Neuron (in vitro differentiated cells): ENCODE results near the gene CNBP.
"Not testable (repeated sequence)": the region's sequence is repeated elsewhere in the genome, so short reads cannot be mapped to it uniquely, and the experiment has no call there.

ENCODE experiments used
- H2AFZ ChIP-seq: one replicate; pipeline ENCODE4 v1.6.1; 2013; ENCODE audit warnings: low read depth, mild to moderate bottlenecking, inconsistent platforms, low read length, moderate library complexity
- H3K27me3 ChIP-seq: one replicate; pipeline ENCODE4 v1.6.1; 2013; ENCODE audit warnings: low read length; ENCODE audit not compliant: insufficient read depth
- H3K36me3 ChIP-seq: one replicate; pipeline ENCODE4 v1.6.1; 2013; ENCODE audit warnings: low read length; ENCODE audit not compliant: insufficient read depth
- H3K4me1 ChIP-seq: one replicate; pipeline ENCODE4 v1.6.1; 2013; ENCODE audit warnings: low read length; ENCODE audit not compliant: insufficient read depth
- H3K4me3 ChIP-seq: 2 replicates; pipeline ENCODE4 v1.5.1; 2013; ENCODE audit warnings: mild to moderate bottlenecking, low read length, moderate library complexity
- H3K9me3 ChIP-seq: one replicate; pipeline ENCODE4 v1.6.1; 2013; ENCODE audit warnings: low read length

CNBP gene

DNA sequence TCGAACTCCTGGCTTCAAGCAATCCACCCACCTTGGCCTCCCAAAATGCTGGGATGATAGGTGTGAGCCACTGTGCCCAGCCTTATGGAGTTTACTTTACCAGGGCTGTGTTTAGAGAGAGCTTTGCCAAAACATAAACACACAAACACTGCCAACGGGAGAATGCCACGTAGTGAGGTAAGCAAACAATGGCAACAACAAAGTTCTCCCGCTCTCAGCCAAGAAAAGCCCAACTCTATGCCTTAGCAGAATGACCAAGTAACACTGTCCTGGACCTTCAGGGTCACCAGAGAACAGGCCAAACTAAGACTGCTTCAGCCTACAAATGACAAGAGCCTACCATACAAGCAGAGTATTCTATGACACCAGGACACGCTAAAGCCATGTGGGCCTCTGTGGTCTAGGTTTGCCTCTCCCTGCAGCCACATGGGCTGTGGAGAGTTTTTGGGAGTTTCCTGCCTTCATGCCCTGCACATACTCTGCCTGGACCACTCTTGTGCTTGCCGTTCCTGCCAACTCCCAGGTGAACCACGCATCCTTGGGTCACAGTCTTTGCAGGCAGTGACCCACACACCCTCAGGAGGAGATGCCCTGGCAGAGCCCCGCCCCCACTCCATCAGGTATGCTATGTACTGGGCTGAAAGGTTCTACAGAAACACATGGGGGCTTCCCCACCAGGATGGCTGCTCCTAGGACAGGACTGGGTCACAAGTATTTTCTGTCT, 21.6 kb upstream of the CNBP start:
- Histone ChIP-seq H3K36me3 (no peaks in the 10 kb centered on the region), H3K4me3 (no peak overlapping the region), H3K27me3 (no peaks in the 10 kb centered on the region)

DNA sequence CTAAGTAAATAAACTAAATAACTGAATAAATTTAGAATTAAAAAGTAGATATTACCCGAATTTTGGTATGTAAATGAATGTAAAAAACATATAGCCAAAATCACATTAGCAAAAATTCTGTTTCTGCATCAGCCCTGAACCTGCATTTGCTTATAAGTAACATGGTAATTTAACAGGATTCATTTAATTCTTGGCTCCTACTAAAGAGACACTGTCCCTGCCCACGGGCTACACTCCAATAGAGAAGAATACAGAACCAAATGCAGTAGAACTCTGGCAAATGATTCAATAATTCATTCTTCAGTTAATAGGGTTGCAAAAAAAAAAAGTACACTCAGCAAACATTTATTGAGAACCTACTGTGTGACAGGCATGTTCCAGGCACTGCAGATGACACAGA, 20.8 kb upstream of the CNBP start:
- H3K4me1 ChIP-seq: no peaks in the 10 kb centered on the region
- H3K4me3 ChIP-seq: no peak overlapping the region
- H3K36me3 ChIP-seq: no peaks in the 10 kb centered on the region
- H2AFZ ChIP-seq: no peak overlapping the region
- H3K9me3 ChIP-seq: no peaks in the 10 kb centered on the region
- no peaks in the 10 kb centered on the region for H3K27me3 ChIP-seq

More for the DNA sequence above, 21.6 kb upstream of the CNBP start:
- H2AFZ ChIP-seq: no peak overlapping the region
- no peaks in the 10 kb centered on the region for H3K4me1 ChIP-seq
- H3K9me3 ChIP-seq: no peaks in the 10 kb centered on the region

DNA sequence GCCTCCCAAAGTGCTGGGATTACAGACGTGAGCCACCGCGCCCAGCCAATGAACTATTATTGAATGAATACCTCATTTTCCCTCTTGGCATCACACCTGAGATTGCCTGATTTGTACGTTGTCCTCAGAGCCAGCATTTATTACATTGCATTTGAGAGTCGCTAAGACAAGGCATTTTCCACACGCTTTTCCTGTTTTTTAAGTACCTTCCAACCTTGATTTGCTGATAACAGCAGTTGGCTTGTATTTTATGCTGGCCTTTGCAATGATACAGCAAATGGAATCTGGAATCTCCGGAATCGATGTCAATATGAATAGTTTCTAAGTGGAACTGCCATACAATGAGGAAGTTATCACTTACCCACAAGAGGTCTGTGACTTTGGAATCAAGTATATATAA, 15.7 kb upstream of the CNBP start:
- H3K4me3 ChIP-seq: no peak overlapping the region
- H3K27me3 ChIP-seq: no peaks in the 10 kb centered on the region
- no peaks in the 10 kb centered on the region for H3K36me3 ChIP-seq
- H3K9me3 ChIP-seq: no peaks in the 10 kb centered on the region
- H3K4me1 ChIP-seq: no peaks in the 10 kb centered on the region
- no peak overlapping the region for H2AFZ ChIP-seq

DNA sequence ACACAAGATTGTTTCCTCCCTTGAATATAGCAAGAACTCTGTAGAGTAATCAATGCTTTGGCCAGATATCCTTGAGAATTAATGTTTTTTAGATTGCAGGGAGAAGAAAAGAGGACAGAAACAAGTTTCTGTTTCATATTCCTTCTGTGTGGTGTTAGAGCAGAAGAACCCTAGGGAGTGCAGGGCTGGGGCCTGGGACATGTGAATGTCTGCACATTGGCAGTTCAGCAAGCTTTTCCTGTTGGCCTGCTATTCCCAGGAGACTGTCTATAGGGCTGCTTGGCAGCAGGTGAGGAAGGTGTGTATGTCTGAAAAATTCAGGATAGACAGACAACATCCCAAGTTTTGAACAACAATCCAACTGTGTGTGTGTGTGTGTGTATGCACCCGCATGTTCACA, 13.6 kb upstream of the CNBP start:
- Histone ChIP-seq H2AFZ (no peak overlapping the region), H3K4me1 (no peaks in the 10 kb centered on the region), H3K4me3 (no peak overlapping the region), H3K27me3 (no peaks in the 10 kb centered on the region), H3K9me3 (no peaks in the 10 kb centered on the region), H3K36me3 (no peaks in the 10 kb centered on the region)

DNA sequence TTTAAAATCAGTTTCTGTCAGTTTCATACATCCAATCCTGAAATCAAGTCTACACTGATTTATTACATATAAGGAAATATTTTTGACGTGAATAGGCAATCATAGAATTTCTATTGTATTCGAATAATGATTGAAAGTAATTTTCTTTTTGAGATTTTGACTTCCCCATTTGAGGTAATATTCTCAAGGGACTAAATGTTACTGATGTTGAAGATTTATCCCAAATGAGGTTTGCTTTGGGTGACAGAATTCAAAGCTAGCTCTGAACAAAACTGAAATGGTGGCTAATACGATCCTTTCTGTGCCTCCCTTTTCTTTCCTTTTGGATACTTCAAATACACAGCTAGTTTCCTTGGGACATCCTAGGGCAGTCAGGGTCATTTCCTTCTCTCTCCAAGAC, 12.9 kb upstream of the CNBP start:
- Histone ChIP-seq H3K27me3 (no peaks in the 10 kb centered on the region), H3K4me3 (no peak overlapping the region), H3K9me3 (no peaks in the 10 kb centered on the region), H3K4me1 (no peaks in the 10 kb centered on the region), H3K36me3 (no peaks in the 10 kb centered on the region), H2AFZ (no peak overlapping the region)

DNA sequence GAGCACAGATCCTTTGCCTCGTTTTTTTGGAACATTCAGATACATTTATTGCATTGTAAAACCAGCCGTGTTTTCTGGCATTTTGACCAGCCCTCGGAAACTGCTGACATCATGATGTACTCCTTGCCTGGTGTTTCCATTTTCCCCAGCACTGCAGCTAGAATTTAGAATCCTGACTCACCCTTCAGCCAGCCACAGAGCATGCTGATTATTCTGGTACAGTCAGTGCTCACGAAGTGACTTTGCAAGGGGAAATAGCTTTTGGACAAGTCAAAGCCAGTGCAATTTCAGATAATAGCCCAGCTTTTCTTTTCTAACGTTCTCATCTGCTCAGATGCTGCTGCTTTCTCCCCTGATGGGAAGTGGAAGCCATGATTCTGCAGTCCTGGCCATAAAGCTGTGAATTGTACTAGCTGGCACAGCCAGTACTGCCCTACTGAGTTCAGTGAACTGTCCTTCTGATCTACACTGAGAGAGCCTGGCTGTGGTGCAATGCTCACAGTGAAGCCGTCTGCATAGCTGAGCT, 12.1 kb upstream of the CNBP start:
- Histone ChIP-seq H3K4me1 (no peaks in the 10 kb centered on the region), H3K27me3 (no peaks in the 10 kb centered on the region), H3K36me3 (no peaks in the 10 kb centered on the region), H2AFZ (no peak overlapping the region), H3K9me3 (no peaks in the 10 kb centered on the region), H3K4me3 (no peak overlapping the region)

DNA sequence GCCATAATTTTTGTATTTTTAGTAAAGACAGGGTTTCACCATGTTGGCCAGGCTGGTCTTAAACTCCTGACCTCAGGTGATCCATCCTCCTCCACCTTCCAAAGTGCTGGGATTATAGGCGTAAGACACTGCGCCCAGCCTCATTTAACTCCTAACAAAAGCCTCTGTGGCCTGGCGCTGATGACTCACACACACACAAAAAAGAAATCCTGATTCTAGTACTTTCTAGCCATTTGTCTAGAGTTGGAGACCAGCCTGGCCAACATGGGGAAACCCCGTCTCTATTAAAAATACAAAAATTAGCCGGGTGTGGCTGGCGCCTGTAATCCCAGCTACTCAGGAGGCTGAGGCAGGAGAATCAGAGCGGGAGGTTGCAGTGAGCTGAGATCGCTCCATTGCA, 6.1 kb upstream of the CNBP start:
- H3K4me1 ChIP-seq, H2AFZ ChIP-seq, H3K9me3 ChIP-seq, H3K36me3 ChIP-seq, H3K27me3 ChIP-seq, H3K4me3 ChIP-seq: not testable (repeated sequence)

DNA sequence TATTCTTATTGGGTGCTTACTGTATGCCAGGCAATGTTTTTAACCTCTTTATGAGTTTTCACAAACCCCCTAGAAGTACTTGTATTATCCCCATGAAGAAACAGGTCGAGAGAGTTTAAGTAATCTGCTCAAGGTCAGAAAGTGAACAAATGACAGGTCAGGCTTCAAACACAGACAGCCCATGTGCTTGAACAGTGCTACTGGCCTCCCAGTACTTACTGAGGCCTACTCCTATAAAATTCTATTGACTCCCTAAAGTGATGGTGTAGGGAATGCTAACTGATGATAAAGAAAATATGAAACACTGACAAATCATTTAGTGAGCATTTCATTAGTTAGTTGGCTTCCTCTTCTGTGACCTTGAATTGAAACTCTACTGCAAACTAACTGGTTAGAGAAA, 4.2 kb upstream of the CNBP start:
- Histone ChIP-seq H3K36me3 (no peaks in the 10 kb centered on the region), H3K27me3 (no peaks in the 10 kb centered on the region), H3K9me3 (no peaks in the 10 kb centered on the region), H3K4me3 (no peak overlapping the region), H3K4me1 (peaks cover 8% of the 10 kb centered on the region), H2AFZ (no peak overlapping the region)

DNA sequence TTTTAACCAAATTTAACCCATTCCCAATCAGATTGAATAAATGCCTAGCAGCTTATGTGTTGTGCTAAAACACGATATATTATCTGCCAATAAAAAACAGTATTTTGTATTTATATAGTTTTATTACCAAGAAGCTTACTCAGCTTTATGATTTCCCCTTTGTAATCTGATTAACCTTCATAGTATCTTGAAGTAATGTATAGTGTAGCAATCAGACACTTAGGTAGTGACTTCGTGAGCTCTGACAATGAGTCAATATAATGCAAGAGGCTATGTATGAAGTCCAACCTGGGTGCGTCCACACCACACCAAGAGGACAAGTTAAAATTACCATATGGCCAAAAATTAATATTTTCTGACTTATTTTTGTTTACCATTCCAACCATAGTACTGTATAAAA, 2.1 kb upstream of the CNBP start:
- Histone ChIP-seq H3K9me3 (no peaks in the 10 kb centered on the region), H3K27me3 (no peaks in the 10 kb centered on the region), H3K4me3 (no peak overlapping the region), H3K4me1 (peaks cover 20% of the 10 kb centered on the region), H3K36me3 (no peaks in the 10 kb centered on the region), H2AFZ (no peak overlapping the region)

DNA sequence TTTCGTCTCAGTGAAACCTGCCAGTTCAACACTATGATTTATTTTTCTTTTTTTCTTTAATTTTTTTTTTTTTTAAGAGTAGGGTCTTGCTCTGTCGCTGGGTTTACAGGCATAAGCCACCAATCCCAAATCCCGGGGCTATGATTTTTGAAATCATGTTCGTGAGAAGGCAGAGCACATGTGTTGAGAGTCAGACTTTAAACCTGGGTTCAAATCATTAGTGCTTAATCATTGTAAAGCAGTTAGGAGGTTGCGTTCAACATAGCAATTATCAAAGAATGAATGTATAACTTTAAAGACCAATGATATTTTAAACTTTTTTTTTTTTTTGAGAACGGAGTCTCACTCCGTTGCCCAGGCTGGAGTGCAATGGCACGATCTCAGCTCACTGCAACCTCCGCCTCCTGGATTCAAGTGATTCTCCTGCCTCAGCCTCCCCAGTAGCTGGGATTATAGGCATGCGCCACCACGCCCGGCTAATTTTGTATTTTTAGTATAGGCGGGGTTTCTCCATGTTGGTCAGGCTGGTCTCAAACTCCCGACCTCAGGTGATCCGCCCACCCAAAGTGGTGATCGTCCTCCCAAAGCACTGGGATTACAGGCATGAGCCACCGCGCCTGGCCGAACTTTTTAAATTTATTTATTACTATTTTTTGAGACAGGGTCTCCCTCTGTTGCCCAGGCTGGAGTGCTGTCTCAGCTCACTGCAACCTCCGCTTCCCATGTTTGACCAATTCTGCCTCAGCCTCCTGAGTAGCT, 1.3 kb upstream of the CNBP start:
- H2AFZ ChIP-seq, H3K27me3 ChIP-seq, H3K9me3 ChIP-seq, H3K36me3 ChIP-seq: not testable (repeated sequence)
- Histone ChIP-seq H3K4me3 (peak overlapping the region; percentile 89), H3K4me1 (peaks cover 20% of the 10 kb centered on the region)

DNA sequence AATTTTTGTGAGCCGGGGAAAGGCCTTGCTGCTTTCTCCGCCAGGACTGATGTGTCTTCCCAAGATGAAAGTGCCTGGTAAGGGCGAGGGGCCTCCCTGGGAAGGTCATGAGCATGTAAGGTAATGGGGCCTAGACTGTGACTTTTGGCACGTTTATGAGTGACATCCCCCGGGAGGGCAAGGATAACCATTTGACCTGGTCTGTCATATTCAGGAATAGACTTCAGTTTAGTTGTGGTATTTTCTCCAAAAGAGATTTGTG, 631 bp upstream of the CNBP start:
- Histone ChIP-seq H3K4me3 (peak overlapping the region; percentile 89), H2AFZ (peak overlapping the region; percentile 64), H3K36me3 (peaks cover 8% of the 10 kb centered on the region), H3K27me3 (no peaks in the 10 kb centered on the region), H3K4me1 (peaks cover 20% of the 10 kb centered on the region), H3K9me3 (no peaks in the 10 kb centered on the region)

DNA sequence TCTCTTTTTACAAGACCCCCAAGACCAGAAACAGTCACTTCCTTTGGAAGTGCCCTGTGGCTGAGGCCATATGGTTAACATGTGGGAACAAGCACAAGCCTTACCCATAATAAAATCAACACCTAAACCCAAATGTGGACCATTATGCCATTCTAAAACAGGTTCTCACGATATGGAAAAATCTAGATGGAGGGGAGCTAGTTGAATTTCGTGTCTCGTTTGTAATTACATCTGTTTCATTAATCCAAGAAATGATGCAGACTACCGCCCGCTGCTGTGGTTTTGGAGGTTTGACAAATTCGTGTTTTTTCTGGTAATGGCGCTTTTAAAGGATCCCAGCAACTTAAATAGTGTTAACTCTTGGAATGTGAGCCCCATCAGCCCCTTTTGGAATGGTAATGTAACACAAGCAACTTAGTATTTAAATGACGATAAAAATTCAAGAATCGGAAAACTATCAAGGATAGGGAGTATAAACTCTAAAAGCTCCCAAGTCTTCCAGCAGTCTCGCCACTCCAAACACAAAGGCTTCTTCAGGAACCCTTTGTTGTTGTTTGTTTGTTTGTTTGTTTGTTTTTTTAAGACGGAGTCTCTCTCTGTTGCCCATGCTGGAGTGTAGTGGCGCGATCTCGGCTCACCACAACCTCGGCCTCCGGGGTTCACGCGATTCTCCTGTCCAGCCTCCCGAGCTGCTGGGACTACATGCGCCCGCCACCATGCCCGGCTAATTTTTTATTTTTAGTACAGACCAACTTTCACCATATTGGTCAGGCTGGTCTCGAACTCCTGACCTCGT, 1.1 kb downstream of the CNBP start:
- peak overlapping the region; percentile 89 for H3K4me3 ChIP-seq
- H3K9me3 ChIP-seq: no peaks in the 10 kb centered on the region
- peaks cover 20% of the 10 kb centered on the region for H3K4me1 ChIP-seq
- H3K27me3 ChIP-seq: no peaks in the 10 kb centered on the region
- no peak overlapping the region for H2AFZ ChIP-seq
- peaks cover 13% of the 10 kb centered on the region for H3K36me3 ChIP-seq

DNA sequence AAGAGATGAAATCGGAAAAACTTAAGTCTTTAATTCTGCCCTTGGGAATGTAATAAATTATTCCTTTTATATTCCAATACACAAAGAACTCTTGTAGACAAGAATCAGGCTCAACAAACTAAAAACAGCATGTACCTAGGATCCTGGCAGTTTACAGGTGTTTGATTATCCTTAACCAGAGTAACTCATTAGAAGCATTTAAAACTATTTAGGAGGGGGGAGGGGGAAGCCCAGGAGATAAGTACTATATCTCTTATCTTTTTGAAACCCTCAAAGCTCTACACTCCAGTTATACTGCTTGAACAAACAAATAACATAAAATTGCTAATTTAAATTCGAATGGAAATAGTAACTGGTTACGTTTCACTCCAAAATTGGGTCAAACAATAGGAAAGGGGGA, 1.9 kb downstream of the CNBP start:
- peaks cover 20% of the 10 kb centered on the region for H3K4me1 ChIP-seq

More for the DNA sequence above, 1.9 kb downstream of the CNBP start:
- Histone ChIP-seq H2AFZ (no peak overlapping the region), H3K27me3 (no peaks in the 10 kb centered on the region), H3K9me3 (no peaks in the 10 kb centered on the region), H3K36me3 (peaks cover 21% of the 10 kb centered on the region), H3K4me3 (peak overlapping the region; percentile 89)
